ENCODE measurements around the gene TBC1D17.

The TBC1D17 gene

GRCh38 chr19:49847731-49848696 lies 29.5 kb upstream of the TBC1D17 start:
- H3K27ac ChIP-seq (ENCODE audit: low read depth, low read length, poor library complexity, severe bottlenecking): peak overlapping the region; percentile 32
- peaks cover 46% of the 10 kb centered on the region for H3K4me1 ChIP-seq (ENCODE audit: insufficient read depth, low read length, severe bottlenecking)
- H3K27me3 ChIP-seq (ENCODE audit: insufficient read depth, low read length): no peaks in the 10 kb centered on the region
- H3K79me2 ChIP-seq (ENCODE audit: insufficient read depth, low read length): peaks cover 14% of the 10 kb centered on the region
- no peaks in the 10 kb centered on the region for H3K9me2 ChIP-seq (ENCODE audit: low read depth, low read length)
- no peak overlapping the region for H3K9ac ChIP-seq (ENCODE audit: low read length)
- H2AFZ ChIP-seq (ENCODE audit: low read length): no peak overlapping the region
- TF ChIP-seq EZH2 (IDR thresholded peaks at IDR 0.05; ENCODE audit: borderline replicate concordance, low read length) (no peak), CTCF (IDR thresholded peaks at IDR 0.05; ENCODE audit: low read length) (no peak)
- H3K4me3 ChIP-seq (ENCODE audit: low read depth, low read length, poor library complexity, severe bottlenecking): no peak overlapping the region
- no peak overlapping the region for H3K4me2 ChIP-seq (ENCODE audit: low read length)
- H3K36me3 ChIP-seq (ENCODE audit: insufficient read depth, low read length): no peaks in the 10 kb centered on the region
- no peaks in the 10 kb centered on the region for H3F3A ChIP-seq (ENCODE audit: insufficient read depth, low read length)
- H3K9me3 ChIP-seq (ENCODE audit: low read length): 0 out of 2 replicates have a peak, but pooled peaks cover 3% of the 10 kb centered on the region
- H4K20me1 ChIP-seq (ENCODE audit: insufficient read depth, low read length): no peaks in the 10 kb centered on the region

- H3K4me3 ChIP-seq (ENCODE audit: low read depth, low read length, poor library complexity, severe bottlenecking): no peak overlapping the region
- no peaks in the 10 kb centered on the region for H3K36me3 ChIP-seq (ENCODE audit: insufficient read depth, low read length)
- peaks cover 46% of the 10 kb centered on the region for H3K4me1 ChIP-seq (ENCODE audit: insufficient read depth, low read length, severe bottlenecking)
- no peaks in the 10 kb centered on the region for H3K27me3 ChIP-seq (ENCODE audit: insufficient read depth, low read length)
- no peaks in the 10 kb centered on the region for H3K9me2 ChIP-seq (ENCODE audit: low read depth, low read length)
- H3K9ac ChIP-seq (ENCODE audit: low read length): no peak overlapping the region
- H3K4me2 ChIP-seq (ENCODE audit: low read length): no peak overlapping the region
- H3K27ac ChIP-seq (ENCODE audit: low read depth, low read length, poor library complexity, severe bottlenecking): peak overlapping the region; percentile 32
- H4K20me1 ChIP-seq (ENCODE audit: insufficient read depth, low read length): no peaks in the 10 kb centered on the region
- no peaks in the 10 kb centered on the region for H3F3A ChIP-seq (ENCODE audit: insufficient read depth, low read length)
- 0 out of 2 replicates have a peak, but pooled peaks cover 3% of the 10 kb centered on the region for H3K9me3 ChIP-seq (ENCODE audit: low read length)
- H3K79me2 ChIP-seq (ENCODE audit: insufficient read depth, low read length): peaks cover 23% of the 10 kb centered on the region
- TF ChIP-seq CTCF (IDR thresholded peaks at IDR 0.05; ENCODE audit: low read length) (no peak), EZH2 (IDR thresholded peaks at IDR 0.05; ENCODE audit: borderline replicate concordance, low read length) (no peak)
- no peak overlapping the region for H2AFZ ChIP-seq (ENCODE audit: low read length)
Observed at GRCh38 chr19:49848938-49849337, 28.6 kb upstream of the TBC1D17 start.

DNA sequence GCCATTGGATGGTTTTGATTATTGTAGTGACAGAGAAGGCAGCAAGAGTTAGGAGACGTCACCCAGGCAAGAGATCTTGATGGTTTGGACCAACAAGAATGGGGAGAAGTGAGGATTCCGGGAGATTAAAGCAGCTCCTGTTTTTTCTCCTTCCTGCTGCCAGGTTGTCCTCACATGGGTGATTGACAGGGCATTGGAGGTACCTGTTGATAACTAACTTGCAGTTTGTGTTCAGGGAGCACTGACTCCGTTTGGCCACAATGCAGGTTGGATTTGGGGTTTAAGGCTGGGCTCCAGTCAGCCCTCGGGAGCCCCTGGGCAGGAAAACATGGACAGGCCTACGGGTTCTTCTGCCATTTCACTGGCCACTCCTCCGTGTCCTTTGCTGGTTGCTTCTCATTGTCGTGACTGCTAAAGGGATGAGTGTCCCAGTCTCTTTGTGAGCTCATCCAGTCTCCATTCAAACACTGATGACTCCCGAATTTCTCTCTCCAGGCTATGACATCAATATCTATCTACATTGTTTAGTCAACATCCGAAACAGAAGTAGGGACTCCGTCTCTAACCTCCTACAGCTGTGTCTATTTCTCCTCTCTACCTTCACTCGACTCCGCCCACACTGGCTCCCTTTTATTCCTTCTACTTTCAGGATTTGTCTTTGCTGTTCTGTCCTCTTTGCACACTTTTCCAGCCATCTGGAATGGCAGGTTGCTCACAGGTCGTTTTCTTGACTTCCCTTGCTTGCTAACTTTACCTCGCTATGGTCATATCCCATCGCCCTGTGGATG lies 27.9 kb upstream of the TBC1D17 start:
- Histone ChIP-seq H4K20me1 (ENCODE audit: insufficient read depth, low read length) (no peaks in the 10 kb centered on the region), H3K4me1 (ENCODE audit: insufficient read depth, low read length, severe bottlenecking) (peaks cover 45% of the 10 kb centered on the region), H3K4me3 (ENCODE audit: low read depth, low read length, poor library complexity, severe bottlenecking) (peak overlapping the region; percentile 81), H3K36me3 (ENCODE audit: insufficient read depth, low read length) (peaks cover 6% of the 10 kb centered on the region; the same call in 1 of the 2 replicates), H3K9me2 (ENCODE audit: low read depth, low read length) (no peaks in the 10 kb centered on the region), H3K79me2 (ENCODE audit: insufficient read depth, low read length) (peaks cover 25% of the 10 kb centered on the region), H3K9me3 (ENCODE audit: low read length) (0 out of 2 replicates have a peak, but pooled peaks cover 3% of the 10 kb centered on the region), H3K9ac (ENCODE audit: low read length) (peak overlapping the region; percentile 76; the same call in 1 of the 2 replicates), H3K27ac (ENCODE audit: low read depth, low read length, poor library complexity, severe bottlenecking) (peak overlapping the region; percentile 92), H3K4me2 (ENCODE audit: low read length) (peak overlapping the region; percentile 74), H3K27me3 (ENCODE audit: insufficient read depth, low read length) (no peaks in the 10 kb centered on the region), H3F3A (ENCODE audit: insufficient read depth, low read length) (no peaks in the 10 kb centered on the region), H2AFZ (ENCODE audit: low read length) (no peak overlapping the region)
- TF ChIP-seq EZH2 (IDR thresholded peaks at IDR 0.05; ENCODE audit: borderline replicate concordance, low read length): no peak
- TF ChIP-seq CTCF (IDR thresholded peaks at IDR 0.05; ENCODE audit: low read length): no peak
